ENCODE measurements around the gene SNX14. TPM values are rescaled to one million over a fixed set of nuclear protein-coding genes. Genes with fewer than 3 reads are reported as not detected.
"Not testable (repeated sequence)": the region's sequence is repeated elsewhere in the genome, so short reads cannot be mapped to it uniquely, and the experiment has no call there.

Gene SNX14
- total and polyA plus RNA-seq, 3 experiments from 2014 or later = 48.9 to 56.1 (median 52.4) TPM

GRCh38 chr6:85565736-85566135 lies 27.9 kb downstream of the SNX14 start:
- no peaks in the 10 kb centered on the region for H3K4me1 ChIP-seq (ENCODE audit: insufficient read depth, low read length)
- no peaks in the 10 kb centered on the region for H3K27me3 ChIP-seq (ENCODE audit: insufficient read depth, low read length, poor library complexity, severe bottlenecking)
- H3K4me3 ChIP-seq (ENCODE audit: low read length) = no peak overlapping the region
- ChIA-PET POLR2A (no interaction called here), CTCF (no interaction called here)
- H3K36me3 ChIP-seq (ENCODE audit: insufficient read depth, low read length) = peaks cover 4% of the 10 kb centered on the region
- no peak overlapping the region for H3K27ac ChIP-seq (ENCODE audit: low read depth, low read length)
- Mint-ChIP-seq H3K4me3 (no peak overlapping the region), H3K4me1 (peaks cover 5 to 14% (median 11%) of the 10 kb centered on the region in 3 donors), H3K27ac (peak overlapping the region in 1 of 8 donors; percentile 50), H3K36me3 (peaks cover 17 to 71% (median 26%) of the 10 kb centered on the region in 3 donors), H3K9me3 (peaks cover 0 to 2% (median 2%) of the 10 kb centered on the region in 5 donors), H3K27me3 (no peaks in the 10 kb centered on the region)
- H3K9me3 ChIP-seq (ENCODE audit: low read length) = no peaks in the 10 kb centered on the region
- DNase-seq = no peak

DNA sequence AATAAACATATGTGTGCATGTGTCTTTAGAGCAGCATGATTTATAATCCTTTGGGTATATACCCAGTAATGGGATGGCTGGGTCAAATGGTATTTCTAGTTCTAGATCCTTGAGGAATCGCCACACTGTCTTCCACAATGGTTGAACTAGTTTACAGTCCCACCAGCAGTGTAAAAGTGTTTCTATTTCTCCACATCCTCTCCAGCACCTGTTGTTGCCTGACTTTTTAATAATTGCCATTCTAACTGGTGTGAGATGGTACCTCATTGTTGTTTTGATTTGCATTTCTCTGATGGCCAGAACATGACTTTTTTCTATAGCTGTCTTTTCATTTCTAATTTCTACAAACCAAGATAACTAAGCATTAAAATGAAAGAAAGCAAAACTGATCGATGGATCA lies 29.4 kb downstream of the SNX14 start:
- not testable (repeated sequence) for H3K27me3 Mint-ChIP-seq, H3K9me3 Mint-ChIP-seq

GRCh38 chr6:85561750-85562357 lies 31.8 kb downstream of the SNX14 start:
- no peaks in the 10 kb centered on the region for H3K27me3 ChIP-seq (ENCODE audit: insufficient read depth, low read length, poor library complexity, severe bottlenecking)
- peaks cover 0 to 2% (median 2%) of the 10 kb centered on the region in 5 donors for H3K9me3 Mint-ChIP-seq
- CTCF ChIA-PET = no interaction called here

More for the DNA sequence above, 29.4 kb downstream of the SNX14 start:
- CTCF ChIA-PET; POLR2A ChIA-PET; H3K4me1 ChIP-seq (ENCODE audit: insufficient read depth, low read length); H3K9me3 ChIP-seq (ENCODE audit: low read length); H3K4me3 Mint-ChIP-seq; H3K27me3 ChIP-seq (ENCODE audit: insufficient read depth, low read length, poor library complexity, severe bottlenecking); H3K27ac Mint-ChIP-seq; H3K4me3 ChIP-seq (ENCODE audit: low read length); DNase-seq; H3K4me1 Mint-ChIP-seq; H3K27ac ChIP-seq (ENCODE audit: low read depth, low read length): not testable (repeated sequence)
- peaks cover 11% of the 10 kb centered on the region for H3K36me3 ChIP-seq (ENCODE audit: insufficient read depth, low read length)
- peaks cover 17 to 70% (median 24%) of the 10 kb centered on the region in 3 donors for H3K36me3 Mint-ChIP-seq

DNA sequence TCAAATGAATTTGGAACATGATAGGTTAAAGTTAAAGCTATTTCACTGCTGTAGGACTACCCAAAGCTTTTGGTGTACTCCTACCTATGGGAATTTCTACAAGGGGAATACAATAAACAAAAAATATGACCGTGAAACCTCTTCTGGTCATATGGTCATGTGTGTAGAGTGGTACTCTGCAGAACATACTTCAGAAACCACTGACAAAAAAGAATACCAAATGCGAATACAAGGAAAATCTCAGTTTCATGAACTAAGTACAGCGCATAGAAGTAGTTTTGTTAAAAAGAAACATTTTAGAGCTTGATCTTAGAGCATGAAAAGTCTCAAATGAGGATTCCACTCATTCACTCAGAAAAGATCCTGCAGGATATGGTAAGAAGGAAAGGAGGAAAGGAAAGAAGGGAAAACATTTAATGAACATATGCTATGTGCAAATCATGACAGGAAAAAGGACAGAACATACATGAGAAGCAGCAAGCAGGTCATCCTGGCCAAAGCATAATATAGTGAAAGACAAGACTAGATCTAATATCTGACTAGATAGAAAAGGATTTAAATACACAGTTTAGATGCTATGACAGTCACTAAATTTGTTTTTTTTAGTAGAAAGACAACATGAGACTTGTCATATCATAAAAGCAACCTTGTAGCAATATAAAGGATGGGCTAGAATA lies 36.5 kb downstream of the SNX14 start:
- Mint-ChIP-seq H3K4me3 (no peak overlapping the region), H3K4me1 (no peaks in the 10 kb centered on the region)
- CTCF ChIA-PET = no interaction called here

More at GRCh38 chr6:85561750-85562357, 31.8 kb downstream of the SNX14 start:
- peak overlapping the region in 2 of 8 donors; percentile 10 to 43 for H3K27ac Mint-ChIP-seq
- H3K36me3 ChIP-seq (ENCODE audit: insufficient read depth, low read length) = peaks cover 19% of the 10 kb centered on the region
- H3K27ac ChIP-seq (ENCODE audit: low read depth, low read length) = no peak overlapping the region
- no peaks in the 10 kb centered on the region for H3K9me3 ChIP-seq (ENCODE audit: low read length)
- H3K4me3 ChIP-seq (ENCODE audit: low read length) = no peak overlapping the region
- peaks cover 0 to 5% (median 4%) of the 10 kb centered on the region in 3 donors for H3K4me1 Mint-ChIP-seq
- POLR2A ChIA-PET = interaction anchor here (0.9 kb wide), 1 partner anchor 117 kb away, joined by 3 read pairs; no protein-coding TSS in a partner anchor
- no peak for DNase-seq
- no peak overlapping the region for H3K4me3 Mint-ChIP-seq
- H3K4me1 ChIP-seq (ENCODE audit: insufficient read depth, low read length) = no peaks in the 10 kb centered on the region
- no peaks in the 10 kb centered on the region for H3K27me3 Mint-ChIP-seq
- H3K36me3 Mint-ChIP-seq = peaks cover 17 to 56% (median 20%) of the 10 kb centered on the region in 3 donors

GRCh38 chr6:85552652-85553051 lies 41.0 kb downstream of the SNX14 start:
- no peak overlapping the region for H3K27ac ChIP-seq (ENCODE audit: low read depth, low read length)
- no peak overlapping the region for H3K4me3 ChIP-seq (ENCODE audit: low read length)
- H3K27me3 Mint-ChIP-seq = no peaks in the 10 kb centered on the region
- POLR2A ChIA-PET = no interaction called here
- H3K27ac Mint-ChIP-seq = no peak overlapping the region
- H3K9me3 Mint-ChIP-seq = peaks cover 0 to 4% (median 0%) of the 10 kb centered on the region in 5 donors
- CTCF ChIA-PET = no interaction called here
- DNase-seq = no peak
- no peak overlapping the region for H3K4me3 Mint-ChIP-seq
- no peaks in the 10 kb centered on the region for H3K4me1 ChIP-seq (ENCODE audit: insufficient read depth, low read length)
- peaks cover 9% of the 10 kb centered on the region for H3K36me3 ChIP-seq (ENCODE audit: insufficient read depth, low read length)
- H3K9me3 ChIP-seq (ENCODE audit: low read length) = no peaks in the 10 kb centered on the region
- H3K27me3 ChIP-seq (ENCODE audit: insufficient read depth, low read length, poor library complexity, severe bottlenecking) = no peaks in the 10 kb centered on the region
- peaks cover 11 to 59% (median 13%) of the 10 kb centered on the region in 3 donors for H3K36me3 Mint-ChIP-seq
- H3K4me1 Mint-ChIP-seq = peaks cover 0 to 5% (median 2%) of the 10 kb centered on the region in 3 donors

More for the DNA sequence above, 36.5 kb downstream of the SNX14 start:
- H3K9me3 Mint-ChIP-seq = no peaks in the 10 kb centered on the region
- Histone ChIP-seq H3K9me3 (ENCODE audit: low read length) (no peaks in the 10 kb centered on the region), H3K27me3 (ENCODE audit: insufficient read depth, low read length, poor library complexity, severe bottlenecking) (no peaks in the 10 kb centered on the region), H3K4me1 (ENCODE audit: insufficient read depth, low read length) (no peaks in the 10 kb centered on the region), H3K36me3 (ENCODE audit: insufficient read depth, low read length) (peaks cover 15% of the 10 kb centered on the region), H3K4me3 (ENCODE audit: low read length) (no peak overlapping the region), H3K27ac (ENCODE audit: low read depth, low read length) (no peak overlapping the region)
- peaks cover 5 to 56% (median 13%) of the 10 kb centered on the region in 3 donors for H3K36me3 Mint-ChIP-seq
- H3K27me3 Mint-ChIP-seq = no peaks in the 10 kb centered on the region
- no peak for DNase-seq
- POLR2A ChIA-PET = no interaction called here
- H3K27ac Mint-ChIP-seq = peak overlapping the region in 4 of 8 donors; percentile 2 to 39 (median 22)

- ChIA-PET CTCF (no interaction called here), POLR2A (no interaction called here)
- Histone ChIP-seq H3K27ac (ENCODE audit: low read depth, low read length) (no peak overlapping the region), H3K4me1 (ENCODE audit: insufficient read depth, low read length) (no peaks in the 10 kb centered on the region), H3K4me3 (ENCODE audit: low read length) (no peak overlapping the region), H3K9me3 (ENCODE audit: low read length) (no peaks in the 10 kb centered on the region), H3K27me3 (ENCODE audit: insufficient read depth, low read length, poor library complexity, severe bottlenecking) (no peaks in the 10 kb centered on the region), H3K36me3 (ENCODE audit: insufficient read depth, low read length) (peaks cover 3% of the 10 kb centered on the region)
- Mint-ChIP-seq H3K27me3 (no peaks in the 10 kb centered on the region), H3K36me3 (peaks cover 14 to 64% (median 18%) of the 10 kb centered on the region in 3 donors), H3K9me3 (peaks cover 0 to 8% (median 0%) of the 10 kb centered on the region in 5 donors), H3K4me1 (peaks cover 0 to 5% (median 2%) of the 10 kb centered on the region in 3 donors), H3K4me3 (no peak overlapping the region), H3K27ac (no peak overlapping the region)
- no peak for DNase-seq
These were observed 42.4 kb downstream of the SNX14 start for GRCh38 chr6:85551264-85551663.

DNA sequence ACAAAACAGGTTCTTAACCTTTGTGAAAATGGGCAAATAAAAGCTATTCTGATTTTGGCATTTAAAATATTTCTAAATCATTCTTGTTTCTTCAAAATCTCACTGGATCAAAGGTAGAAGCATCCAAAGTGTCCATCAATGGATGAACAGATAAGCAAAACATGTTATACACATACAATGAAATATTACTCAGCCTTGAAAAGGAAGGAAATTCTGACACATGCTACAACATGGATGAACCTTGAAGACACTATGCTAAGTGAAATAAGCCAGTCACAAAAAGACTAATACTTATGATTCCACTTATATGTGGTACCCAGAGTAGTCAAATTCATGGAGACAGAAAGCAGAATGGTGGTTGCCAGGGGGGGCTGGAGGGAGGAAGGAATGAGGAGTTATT lies 45.9 kb downstream of the SNX14 start:
- H3K9me3 ChIP-seq (ENCODE audit: low read length) = no peaks in the 10 kb centered on the region
- H3K4me3 ChIP-seq (ENCODE audit: low read length) = no peak overlapping the region
- no peak overlapping the region for H3K27ac Mint-ChIP-seq
- H3K27ac ChIP-seq (ENCODE audit: low read depth, low read length) = no peak overlapping the region
- H3K4me1 ChIP-seq (ENCODE audit: insufficient read depth, low read length) = no peaks in the 10 kb centered on the region
- H3K27me3 Mint-ChIP-seq = no peaks in the 10 kb centered on the region
- no peaks in the 10 kb centered on the region for H3K27me3 ChIP-seq (ENCODE audit: insufficient read depth, low read length, poor library complexity, severe bottlenecking)
- DNase-seq = no peak
- ChIA-PET CTCF (no interaction called here), POLR2A (no interaction called here)
- H3K36me3 ChIP-seq (ENCODE audit: insufficient read depth, low read length) = peaks cover 9% of the 10 kb centered on the region
- peaks cover 0 to 8% (median 0%) of the 10 kb centered on the region in 5 donors for H3K9me3 Mint-ChIP-seq
- H3K36me3 Mint-ChIP-seq = peaks cover 13 to 66% (median 18%) of the 10 kb centered on the region in 3 donors
- no peak overlapping the region for H3K4me3 Mint-ChIP-seq
- peaks cover 0 to 5% (median 2%) of the 10 kb centered on the region in 3 donors for H3K4me1 Mint-ChIP-seq

DNA sequence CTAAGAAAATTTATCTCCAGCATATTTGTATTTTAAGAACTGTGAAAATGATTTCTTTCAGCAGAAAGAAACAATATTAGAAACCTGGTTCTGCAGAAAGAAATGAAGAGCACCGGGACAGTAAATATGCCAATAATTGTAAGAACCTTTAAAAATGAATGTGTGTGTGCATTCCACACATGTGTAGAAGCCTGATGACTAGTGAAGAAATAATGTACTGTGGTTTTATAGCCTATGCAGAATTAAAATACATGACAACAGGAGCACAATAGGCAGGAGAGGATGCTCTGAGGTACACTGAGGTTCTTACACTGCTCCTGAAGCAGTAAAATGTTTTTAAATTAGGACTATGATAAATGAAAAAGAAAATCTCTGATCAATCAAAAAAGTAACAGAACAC lies 48.9 kb downstream of the SNX14 start:
- Mint-ChIP-seq H3K4me3 (no peak overlapping the region), H3K27me3 (no peaks in the 10 kb centered on the region), H3K36me3 (peaks cover 13 to 65% (median 17%) of the 10 kb centered on the region in 3 donors), H3K4me1 (no peaks in the 10 kb centered on the region), H3K9me3 (peaks cover 0 to 8% (median 0%) of the 10 kb centered on the region in 5 donors), H3K27ac (peak overlapping the region in 2 of 8 donors; percentile 6 to 62)
- no peaks in the 10 kb centered on the region for H3K9me3 ChIP-seq (ENCODE audit: low read length)
- no peaks in the 10 kb centered on the region for H3K27me3 ChIP-seq (ENCODE audit: insufficient read depth, low read length, poor library complexity, severe bottlenecking)
- POLR2A ChIA-PET = no interaction called here
- CTCF ChIA-PET = no interaction called here
- no peaks in the 10 kb centered on the region for H3K4me1 ChIP-seq (ENCODE audit: insufficient read depth, low read length)
- H3K36me3 ChIP-seq (ENCODE audit: insufficient read depth, low read length) = peaks cover 6% of the 10 kb centered on the region
- no peak for DNase-seq
- no peak overlapping the region for H3K27ac ChIP-seq (ENCODE audit: low read depth, low read length)
- no peak overlapping the region for H3K4me3 ChIP-seq (ENCODE audit: low read length)
